Measurements from ENCODE around the gene JPH4. TPM values are rescaled to one million over a fixed set of nuclear protein-coding genes. Genes with fewer than 3 reads are reported as not detected.

JPH4 gene
- total and polyA plus RNA-seq, 2 of the 8 experiments (the other 6 are each of a cell fraction or from before 2014, with no cell fraction given) = 23.9 to 46.7 TPM

DNA sequence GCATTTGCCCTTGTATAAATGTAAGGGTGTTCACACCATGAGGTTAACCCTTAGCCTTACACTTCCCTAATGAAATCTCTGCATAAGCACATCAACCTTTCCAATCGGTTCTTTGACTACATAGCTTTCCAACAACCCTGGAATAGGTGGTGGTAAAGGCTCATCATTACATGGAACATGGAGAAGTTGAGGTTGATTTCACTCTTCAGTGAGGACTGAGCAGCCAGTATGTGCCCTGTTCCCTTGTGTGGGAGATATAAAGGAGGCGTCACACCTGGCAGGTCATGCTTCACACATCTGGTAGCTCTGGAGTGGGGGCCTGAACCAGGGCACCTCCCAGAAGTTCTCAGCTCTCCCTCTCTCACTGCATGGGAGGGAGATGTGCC, 21.7 kb upstream of the JPH4 start:
- ChIA-PET POLR2A (ENCODE audit: partially characterized antibody) (interaction anchor here (1.5 to 1.9 kb wide), 2 partner anchors 11 to 17 kb away, joined by 4 read pairs; no protein-coding TSS in a partner anchor), CTCF (ENCODE audit: partially characterized antibody) (no interaction called here)
- no peaks in the 10 kb centered on the region for H4K20me1 ChIP-seq (replicated peaks in 1 of 2; ENCODE audit: control insufficient read depth in 1 of 2, insufficient read depth in 2 of 2, low read length in 2 of 2)
- H2AK5ac ChIP-seq (ENCODE audit: low read depth, low read length) = no peak overlapping the region
- H3K14ac ChIP-seq (ENCODE audit: insufficient read length) = no peak overlapping the region
- H3K9me3 ChIP-seq (ENCODE audit: insufficient read depth in 2 of 2, low read depth in 1 of 2, low read length in 1 of 2) = no peaks in the 10 kb centered on the region
- FAIRE-seq (no peak), DNase-seq (ENCODE audit: low read depth in 1 of 2, low spot score in 2 of 2) (no peak)
- H3K23me2 ChIP-seq (ENCODE audit: low read depth, low read length) = no peaks in the 10 kb centered on the region
- H4K5ac ChIP-seq (ENCODE audit: insufficient read length, low read depth, low read length) = no peak overlapping the region
- no peak overlapping the region for H2BK15ac ChIP-seq (ENCODE audit: low read length)
- no peaks in the 10 kb centered on the region for H3K27me3 ChIP-seq (replicated peaks in 1 of 4; ENCODE audit: control insufficient read depth in 3 of 4, extremely low read depth in 1 of 4, insufficient read depth in 3 of 4, low read length in 3 of 4)
- no peak overlapping the region for H4K8ac ChIP-seq (ENCODE audit: extremely low read depth, insufficient read depth, low read length)
- no peak overlapping the region for H3K23ac ChIP-seq (ENCODE audit: insufficient read length)
- H2AFZ ChIP-seq (ENCODE audit: low read length) = no peak overlapping the region
- no peak overlapping the region for H3K4me3 ChIP-seq (ENCODE audit: extremely low read depth in 1 of 4, insufficient read depth in 2 of 4, low read depth in 3 of 4, low read length in 4 of 4)
- no peak overlapping the region for H3K18ac ChIP-seq (ENCODE audit: extremely low read depth, low read length)
- H3K79me1 ChIP-seq (ENCODE audit: low read depth, low read length) = no peaks in the 10 kb centered on the region
- no peak overlapping the region for H3K56ac ChIP-seq (replicated peaks; ENCODE audit: insufficient read length, low read depth, low read length)
- no peak overlapping the region for H3K4me2 ChIP-seq (ENCODE audit: insufficient read depth in 1 of 2, low read depth in 2 of 2, low read length in 2 of 2)
- H3K4me1 ChIP-seq (replicated peaks in 1 of 4; ENCODE audit: control insufficient read depth in 3 of 4, insufficient read depth in 4 of 4, low read length in 3 of 4) = no peaks in the 10 kb centered on the region
- no peak overlapping the region for H3K27ac ChIP-seq (ENCODE audit: low read depth, low read length)
- H2BK120ac ChIP-seq (replicated peaks; ENCODE audit: low read depth, low read length) = no peak overlapping the region
- H3K79me2 ChIP-seq (ENCODE audit: control insufficient read depth in 1 of 2, insufficient read depth in 2 of 2, low read length in 2 of 2) = no peaks in the 10 kb centered on the region
- no peak overlapping the region for H3K4ac ChIP-seq (replicated peaks; ENCODE audit: insufficient read length, low read depth, low read length)
- TF ChIP-seq, protein P1, sequence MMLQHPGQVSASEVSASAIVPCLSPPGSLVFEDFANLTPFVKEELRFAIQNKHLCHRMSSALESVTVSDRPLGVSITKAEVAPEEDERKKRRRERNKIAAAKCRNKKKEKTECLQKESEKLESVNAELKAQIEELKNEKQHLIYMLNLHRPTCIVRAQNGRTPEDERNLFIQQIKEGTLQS (IDR thresholded peaks at IDR 0.05; ENCODE audit: insufficient read depth, low read depth, low read length) = no peak
- TF ChIP-seq ZNF274 (IDR thresholded peaks at IDR 0.05; ENCODE audit: borderline replicate concordance, extremely low read depth, low read length) (no peak), KDM5A (IDR thresholded peaks at IDR 0.05; ENCODE audit: low read length) (no peak), TAF7 (optimal IDR thresholded peaks at IDR 0.05; ENCODE audit: borderline replicate concordance, low read depth, low read length) (no peak), HDAC2 (IDR thresholded peaks at IDR 0.05; ENCODE audit: borderline replicate concordance in 1 of 2, low read depth in 2 of 2, low read length in 2 of 2) (no peak), KDM1A (IDR thresholded peaks at IDR 0.05; ENCODE audit: borderline replicate concordance, low read length) (no peak), CTBP2 (IDR thresholded peaks at IDR 0.05; ENCODE audit: borderline replicate concordance, insufficient read depth, insufficient read length, low read length) (no peak), JUND (IDR thresholded peaks at IDR 0.05; ENCODE audit: low read length) (no peak)
- H2BK12ac ChIP-seq (ENCODE audit: low read depth, low read length) = no peak overlapping the region
- H2BK5ac ChIP-seq (ENCODE audit: low read depth, low read length) = no peak overlapping the region
- H2BK20ac ChIP-seq (ENCODE audit: low read length) = no peak overlapping the region
- H3K9ac ChIP-seq (replicated peaks in 1 of 4; ENCODE audit: extremely low read depth in 1 of 4, low read depth in 3 of 4, low read length in 3 of 4) = no peak overlapping the region
- WGBS, 2 experiments (ENCODE audit: extremely low coverage in 1 of 2, insufficient coverage in 1 of 2, insufficient read length in 1 of 2, insufficient replicate concordance in 2 of 2, low coverage in 1 of 2, low lambda C conversion rate in 2 of 2, missing lambda C conversion rate in 1 of 2) = 77% methylated on average over 2 of the region's 2 CpGs; no CpG with 5 or more reads in 1 of the 2 experiments
- H4K91ac ChIP-seq (replicated peaks; ENCODE audit: insufficient read length, low read length) = peak overlapping the region; percentile 19
- H3K36me3 ChIP-seq (ENCODE audit: control insufficient read depth in 2 of 4, insufficient read depth in 4 of 4, low read length in 3 of 4) = no peaks in the 10 kb centered on the region

All from H1 (cell line).